Measurements from ENCODE around the gene UTP4.

UTP4 gene

DNA sequence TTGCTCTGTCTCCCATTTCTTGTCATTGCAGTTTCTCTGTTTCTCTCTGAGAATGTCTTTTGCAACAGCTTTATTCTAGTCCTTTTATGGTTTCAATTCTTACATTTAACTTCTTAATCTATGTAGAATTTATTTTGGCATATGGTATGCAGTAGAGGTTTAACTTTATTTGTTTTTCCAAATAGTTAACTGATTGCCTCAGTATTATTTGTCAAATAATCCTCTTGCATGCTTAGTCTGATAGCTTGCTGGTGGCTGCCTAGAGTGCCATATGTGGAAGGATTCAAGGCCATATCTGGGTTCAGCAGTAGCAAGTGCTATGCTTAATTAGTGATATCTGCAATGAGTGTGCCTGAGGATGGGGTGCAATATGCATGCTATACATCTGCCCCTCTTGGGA, 61.4 kb downstream of the UTP4 start:
- no peak for DNase-seq (ENCODE audit: low read depth, low spot score)
- H3K4me3 ChIP-seq (ENCODE audit: low read length), result no peak overlapping the region

DNA sequence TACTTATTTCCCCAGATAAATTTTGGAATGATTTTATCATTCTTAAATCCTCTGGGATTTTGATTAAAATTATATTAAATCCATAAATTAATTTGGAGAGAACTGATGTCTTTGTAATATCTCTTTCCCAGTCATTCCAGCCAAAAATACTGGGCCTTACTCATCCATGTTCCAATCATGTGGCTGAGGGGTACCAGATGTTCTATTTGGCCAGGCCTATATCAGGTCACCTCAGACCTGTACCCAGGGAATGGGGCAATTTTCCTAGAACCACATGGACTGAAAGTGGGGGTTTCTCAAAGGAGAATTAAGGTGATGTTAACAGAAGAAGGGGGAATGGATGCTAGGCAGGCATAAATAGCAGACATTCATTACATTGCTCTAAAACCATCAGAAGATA, 62.0 kb downstream of the UTP4 start:
- no peak overlapping the region for H3K4me3 ChIP-seq (ENCODE audit: low read length)
- DNase-seq (ENCODE audit: low read depth, low spot score), result no peak

- no peak overlapping the region for H3K4me3 ChIP-seq (ENCODE audit: low read length)
- DNase-seq (ENCODE audit: low read depth, low spot score), result no peak
Measured at GRCh38 chr16:69195369-69196029, 63.0 kb downstream of the UTP4 start.

DNA sequence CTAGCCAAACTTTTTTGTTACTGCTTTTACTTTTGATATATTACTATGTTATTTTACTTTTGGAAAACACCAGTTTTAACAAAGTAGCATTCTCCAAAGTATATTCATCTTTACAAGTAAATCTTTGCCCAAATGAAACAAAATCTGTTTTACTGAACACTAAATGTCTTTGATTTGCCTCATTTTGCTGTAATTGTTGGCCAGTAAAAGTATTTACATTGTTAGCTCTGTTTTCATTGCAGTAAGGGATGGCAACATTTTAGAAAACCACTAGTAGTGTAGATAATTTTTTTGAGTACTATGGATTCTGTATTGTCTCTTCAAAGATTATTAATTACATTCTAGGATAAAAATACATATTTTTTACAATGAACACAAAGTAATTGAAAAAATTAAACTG, 65.1 kb downstream of the UTP4 start:
- H3K4me3 ChIP-seq (ENCODE audit: low read length), result no peak overlapping the region
- DNase-seq (ENCODE audit: low read depth, low spot score), result no peak

GRCh38 chr16:69199382-69199781, 66.9 kb downstream of the UTP4 start:
- no peak overlapping the region for H3K4me3 ChIP-seq (ENCODE audit: low read length)
- DNase-seq (ENCODE audit: low read depth, low spot score), result no peak

DNA sequence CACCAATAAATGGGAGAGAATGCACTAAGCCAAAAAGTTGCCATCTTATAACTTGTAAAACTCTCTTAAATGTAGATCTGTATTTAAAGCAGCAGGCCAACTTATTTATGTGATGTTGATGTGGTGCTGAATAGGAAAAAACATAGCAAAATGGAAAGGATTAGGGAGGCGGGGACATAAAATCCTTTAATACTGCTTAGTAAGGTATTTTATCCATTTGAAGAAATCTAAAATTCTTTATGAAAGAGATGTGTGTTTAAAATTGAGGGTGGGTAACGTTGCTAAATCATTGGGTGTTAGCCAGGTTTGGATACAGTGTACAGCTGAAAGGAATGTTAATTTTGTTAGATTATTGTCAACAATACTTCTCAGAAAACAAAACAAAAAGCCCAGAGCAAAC, 68.8 kb downstream of the UTP4 start:
- no peak for DNase-seq (ENCODE audit: low read depth, low spot score)
- no peak overlapping the region for H3K4me3 ChIP-seq (ENCODE audit: low read length)

GRCh38 chr16:69201787-69202186, 69.3 kb downstream of the UTP4 start:
- no peak overlapping the region for H3K4me3 ChIP-seq (ENCODE audit: low read length)
- DNase-seq (ENCODE audit: low read depth, low spot score), result no peak

DNA sequence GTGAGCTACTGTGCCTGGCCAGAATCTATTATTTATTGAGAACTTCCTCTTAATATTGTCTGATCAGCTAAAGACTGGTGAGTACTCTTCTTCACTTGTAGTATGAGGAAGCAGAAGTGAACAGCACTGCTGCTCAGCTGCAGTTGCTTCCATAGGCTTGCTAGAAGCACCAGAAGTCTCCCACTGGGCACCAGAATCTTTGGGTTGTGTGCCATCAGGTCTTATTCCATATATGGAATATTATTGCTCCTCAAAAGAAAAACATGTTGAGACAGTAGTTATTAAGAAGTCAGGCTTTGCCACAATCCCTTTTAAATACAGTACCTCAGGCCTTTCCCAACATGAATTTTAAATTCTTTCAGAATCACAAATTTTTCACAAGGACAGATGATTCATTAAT, 71.7 kb downstream of the UTP4 start:
- no peak overlapping the region for H3K4me3 ChIP-seq (ENCODE audit: low read length)
- DNase-seq (ENCODE audit: low read depth, low spot score), result no peak

GRCh38 chr16:69209735-69210134, 77.3 kb downstream of the UTP4 start:
- no peak for DNase-seq (ENCODE audit: low read depth, low spot score)
- H3K4me3 ChIP-seq (ENCODE audit: low read length), result no peak overlapping the region

- H3K4me3 ChIP-seq (ENCODE audit: low read length), result no peak overlapping the region
- no peak for DNase-seq (ENCODE audit: low read depth, low spot score)
Measured at GRCh38 chr16:69217433-69217832, 85.0 kb downstream of the UTP4 start.
